Large intestine (tissue), 3 donors: ENCODE results near the gene CES2. TPM values are rescaled to one million over a fixed set of nuclear protein-coding genes. Genes with fewer than 3 reads are reported as not detected.
"Not testable (repeated sequence)": the region's sequence is repeated elsewhere in the genome, so short reads cannot be mapped to it uniquely, and the experiment has no call there.

Source experiments
- DNase-seq, 2 donors: peaks; one replicate each; pipeline versions ENCODE4 v3.0.0 to v3.0.0-alpha.2; 2013
- H3K27ac ChIP-seq: one replicate; pipeline ENCODE4 v1.5.1; 2013; ENCODE audit warnings: low read length
- H3K27me3 ChIP-seq: 2 replicates; pipeline ENCODE4 v1.6.1; 2013; ENCODE audit warnings: low read length; ENCODE audit not compliant: control insufficient read depth, insufficient read depth
- H3K36me3 ChIP-seq: 2 replicates; pipeline ENCODE4 v1.6.1; 2013; ENCODE audit warnings: low read length; ENCODE audit not compliant: control insufficient read depth, insufficient read depth
- H3K4me1 ChIP-seq: one replicate; pipeline ENCODE4 v1.6.1; 2013; ENCODE audit warnings: low read length; ENCODE audit not compliant: control insufficient read depth, insufficient read depth
- H3K4me3 ChIP-seq: one replicate; pipeline ENCODE4 v1.5.1; 2013; ENCODE audit warnings: low read length
- H3K9me3 ChIP-seq: one replicate; pipeline ENCODE4 v1.6.1; 2013; ENCODE audit warnings: mild to moderate bottlenecking, low read depth, low read length, moderate library complexity; ENCODE audit not compliant: control insufficient read depth
- WGBS: methylation state at CpG from one replicate; pipeline ENCODE4 v1.1.5; 2013; ENCODE audit warnings: low lambda C conversion rate; ENCODE audit not compliant: insufficient coverage; 5-methylcytosine and 5-hydroxymethylcytosine counted together
- polyA plus RNA-seq: library from polyadenylated mRNA; unstranded; fragments of 120-200 nt; gene quantifications from one replicate; pipeline ENCODE4 v1.2.1, GENCODE V29; 2013

CES2 gene
- polyA plus RNA-seq, 1 donor, result 181 TPM

DNA sequence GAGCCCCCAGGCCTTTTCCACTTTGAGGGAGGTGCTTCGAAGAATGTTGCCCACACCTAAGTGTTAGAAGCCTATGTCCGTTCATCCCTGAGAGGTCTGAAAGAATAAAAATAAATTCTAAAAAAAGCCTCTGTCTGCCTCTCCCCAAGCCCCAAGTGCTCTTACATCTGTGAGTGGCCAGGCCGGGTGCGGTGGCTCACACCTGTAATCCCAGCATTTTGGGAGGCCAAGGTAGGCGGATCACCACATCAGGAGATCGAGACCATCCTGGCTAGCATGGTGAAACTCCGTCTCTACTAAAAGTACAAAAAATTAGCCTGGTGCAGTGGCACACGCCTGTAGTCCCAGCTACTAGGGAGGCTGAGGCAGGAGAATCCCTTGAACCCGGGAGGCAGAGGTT is 9.7 kb downstream of the CES2 start:
- WGBS, result 93% methylated on average over 3 of the region's 9 CpGs
- not testable (repeated sequence) for DNase-seq

GRCh38 chr16:66945939-66946338 is 10.6 kb downstream of the CES2 start:
- no peak for DNase-seq
- H3K27ac ChIP-seq, result no peak overlapping the region
- H3K4me3 ChIP-seq, result no peak overlapping the region
- no CpG with 5 or more reads among the region's 4 CpGs for WGBS
- H3K36me3 ChIP-seq, result peaks cover 32% of the 10 kb centered on the region
- H3K27me3 ChIP-seq, result peaks cover 22% of the 10 kb centered on the region
- no peaks in the 10 kb centered on the region for H3K9me3 ChIP-seq
- peaks cover 20% of the 10 kb centered on the region for H3K4me1 ChIP-seq

More for the DNA sequence above, 9.7 kb downstream of the CES2 start:
- Histone ChIP-seq H3K36me3 (peaks cover 41% of the 10 kb centered on the region), H3K27me3 (peaks cover 19% of the 10 kb centered on the region), H3K4me1 (peaks cover 20% of the 10 kb centered on the region)
- H3K4me3 ChIP-seq, H3K9me3 ChIP-seq, H3K27ac ChIP-seq: not testable (repeated sequence)

- Histone ChIP-seq H3K36me3 (peaks cover 26% of the 10 kb centered on the region), H3K4me1 (peaks cover 20% of the 10 kb centered on the region), H3K27me3 (peaks cover 22% of the 10 kb centered on the region), H3K27ac (no peak overlapping the region), H3K9me3 (no peaks in the 10 kb centered on the region), H3K4me3 (no peak overlapping the region)
- no peak for DNase-seq
- no CpG with 5 or more reads among the region's 7 CpGs for WGBS
These were observed 11.2 kb downstream of the CES2 start for GRCh38 chr16:66946541-66946940.

- H3K27ac ChIP-seq, result no peak overlapping the region
- H3K27me3 ChIP-seq, result peaks cover 22% of the 10 kb centered on the region
- peaks cover 20% of the 10 kb centered on the region for H3K4me1 ChIP-seq
- no peak for DNase-seq
- no peaks in the 10 kb centered on the region for H3K9me3 ChIP-seq
- WGBS, result 80% methylated on average over 1 of the region's 5 CpGs
- H3K36me3 ChIP-seq, result peaks cover 22% of the 10 kb centered on the region
- no peak overlapping the region for H3K4me3 ChIP-seq
These were observed 11.6 kb downstream of the CES2 start for GRCh38 chr16:66946974-66947301.

- H3K36me3 ChIP-seq, result peaks cover 16% of the 10 kb centered on the region
- peak; percentile 75 to 83 for DNase-seq
- H3K27ac ChIP-seq, result no peak overlapping the region
- H3K4me3 ChIP-seq, result peak overlapping the region; percentile 47
- WGBS, result no CpG with 5 or more reads among the region's 23 CpGs
- H3K4me1 ChIP-seq, result peaks cover 23% of the 10 kb centered on the region
- no peaks in the 10 kb centered on the region for H3K9me3 ChIP-seq
- peaks cover 22% of the 10 kb centered on the region for H3K27me3 ChIP-seq
These were observed 12.2 kb downstream of the CES2 start for GRCh38 chr16:66947302-66948065.

- no CpG with 5 or more reads among the region's 44 CpGs for WGBS
These were observed 13.0 kb downstream of the CES2 start for GRCh38 chr16:66948134-66948836.

GRCh38 chr16:66948837-66949225 is 13.5 kb downstream of the CES2 start:
- Histone ChIP-seq H3K9me3 (no peaks in the 10 kb centered on the region), H3K4me1 (peaks cover 35% of the 10 kb centered on the region), H3K36me3 (peaks cover 3% of the 10 kb centered on the region), H3K27ac (no peak overlapping the region), H3K4me3 (peak overlapping the region; percentile 47), H3K27me3 (peaks cover 22% of the 10 kb centered on the region)
- no peak for DNase-seq
- WGBS, result no CpG with 5 or more reads among the region's 21 CpGs

More at GRCh38 chr16:66948134-66948836, 13.0 kb downstream of the CES2 start:
- peaks cover 31% of the 10 kb centered on the region for H3K4me1 ChIP-seq
- peaks cover 8% of the 10 kb centered on the region for H3K36me3 ChIP-seq
- no peak overlapping the region for H3K27ac ChIP-seq
- peak overlapping the region; percentile 47 for H3K4me3 ChIP-seq
- peaks cover 22% of the 10 kb centered on the region for H3K27me3 ChIP-seq
- no peaks in the 10 kb centered on the region for H3K9me3 ChIP-seq
- peak in 1 of 2 donors; percentile 60 for DNase-seq

DNA sequence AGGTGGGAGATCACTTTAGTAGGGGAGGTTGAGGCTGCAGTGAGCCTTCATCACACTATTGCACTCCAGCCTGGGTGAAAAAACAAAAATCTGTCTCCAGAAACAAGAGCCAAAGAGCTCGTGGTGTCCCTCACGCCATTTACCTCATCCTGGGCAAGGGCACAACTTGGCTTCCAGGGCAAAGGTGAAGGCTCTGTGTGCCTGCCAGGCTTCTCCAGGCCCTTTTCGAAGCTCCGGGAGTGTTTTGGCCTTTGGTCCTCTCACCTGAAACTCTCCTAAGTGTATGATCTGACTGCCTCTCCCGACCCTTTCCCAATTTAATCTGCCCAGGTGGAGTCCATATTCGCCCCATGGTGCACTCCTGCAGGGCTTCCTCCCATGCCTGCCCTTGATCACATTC is 14.2 kb downstream of the CES2 start:
- H3K9me3 ChIP-seq, result no peaks in the 10 kb centered on the region
- no peak overlapping the region for H3K27ac ChIP-seq
- H3K4me3 ChIP-seq, result no peak overlapping the region
- WGBS, result no CpG with 5 or more reads among the region's 6 CpGs
- H3K27me3 ChIP-seq, result peaks cover 22% of the 10 kb centered on the region
- H3K4me1 ChIP-seq, result peaks cover 39% of the 10 kb centered on the region
- no peaks in the 10 kb centered on the region for H3K36me3 ChIP-seq
- DNase-seq, result no peak

DNA sequence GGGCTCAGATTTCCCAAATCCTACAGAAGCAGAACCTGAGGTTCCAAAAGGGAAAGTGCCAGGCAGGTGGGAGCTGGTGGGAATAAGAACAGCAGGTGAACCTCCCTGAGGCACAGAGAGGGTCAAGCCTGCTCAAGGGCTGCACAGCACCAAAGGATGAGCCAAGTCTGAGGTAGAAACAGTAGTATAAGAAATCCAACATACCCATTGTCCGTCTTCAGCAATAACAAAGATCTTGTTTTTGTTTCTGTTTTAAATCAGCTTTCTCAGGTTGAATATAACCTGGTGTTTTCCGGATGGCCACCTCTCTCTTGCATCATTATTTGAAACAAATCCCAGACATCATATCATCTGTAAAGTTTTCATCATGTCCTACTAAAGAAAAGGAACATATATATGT is 15.1 kb downstream of the CES2 start:
- no CpG with 5 or more reads among the region's 2 CpGs for WGBS
- Histone ChIP-seq H3K27ac (no peak overlapping the region), H3K4me1 (peaks cover 48% of the 10 kb centered on the region)

DNA sequence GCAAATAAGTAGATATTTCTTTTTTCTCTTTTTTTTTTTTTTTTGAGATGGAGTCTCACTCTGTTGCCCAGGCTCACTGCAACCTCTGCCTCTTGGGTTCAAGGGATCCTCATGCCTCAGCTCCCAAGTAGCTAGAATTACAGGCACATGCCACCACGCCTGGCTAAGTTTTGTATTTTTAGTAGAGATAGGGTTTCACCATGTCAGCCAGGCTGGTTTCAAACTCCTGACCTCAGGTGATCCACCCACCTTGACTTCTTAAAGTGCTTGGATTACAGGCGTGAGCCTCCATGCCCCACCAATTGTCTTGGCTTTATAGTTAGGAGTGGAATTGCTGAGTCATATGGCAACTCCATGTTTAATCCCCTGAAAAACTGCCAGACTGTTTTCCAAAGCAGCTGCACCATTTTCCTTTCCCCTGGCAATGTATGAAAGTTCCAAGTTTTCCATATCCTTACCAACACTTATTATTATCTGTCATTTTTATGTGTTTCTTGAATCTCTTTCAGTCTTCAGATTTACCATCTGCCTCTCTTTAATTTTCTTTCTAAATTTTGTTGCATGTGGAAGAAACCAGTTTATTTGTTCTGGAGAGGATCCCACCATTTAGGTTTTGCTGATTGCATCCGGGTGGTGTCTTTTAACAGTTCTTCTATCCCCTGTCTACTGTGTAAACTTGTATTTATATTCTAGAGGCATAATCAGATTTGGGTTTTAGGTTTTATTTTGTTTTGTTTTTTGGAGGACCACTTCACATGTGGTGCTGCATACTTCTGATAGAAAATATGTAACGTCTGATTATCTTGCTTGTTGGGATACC is 15.9 kb downstream of the CES2 start:
- Histone ChIP-seq H3K36me3 (no peaks in the 10 kb centered on the region), H3K9me3 (no peaks in the 10 kb centered on the region), H3K4me3 (no peak overlapping the region), H3K27me3 (peaks cover 22% of the 10 kb centered on the region), H3K27ac (no peak overlapping the region), H3K4me1 (peaks cover 50% of the 10 kb centered on the region)
- WGBS, result no CpG with 5 or more reads among the region's 4 CpGs
- DNase-seq, result no peak

More for the DNA sequence above, 15.1 kb downstream of the CES2 start:
- DNase-seq, result no peak
- Histone ChIP-seq H3K9me3 (no peaks in the 10 kb centered on the region), H3K27me3 (peaks cover 22% of the 10 kb centered on the region), H3K4me3 (no peak overlapping the region), H3K36me3 (no peaks in the 10 kb centered on the region)
